K562 (cell line): Measurements from ENCODE around the gene HNRNPA2B1. TPM values are rescaled to one million over a fixed set of nuclear protein-coding genes. Genes with fewer than 3 reads are reported as not detected.

Source experiments
- HDAC3 ChIP-seq: fragments of 450-650 bp; IDR thresholded peaks from 2 replicates; pipeline ENCODE4 v1.6.1; 2018; ENCODE audit warnings: borderline replicate concordance, mild to moderate bottlenecking, moderate library complexity; ENCODE audit not compliant: partially characterized antibody
- KDM1A ChIP-seq, 2 experiments: fragments of 450-650 bp; IDR thresholded peaks; 2 replicates each; pipeline ENCODE4 v1.6.1; 2016; ENCODE audit warnings: mild to moderate bottlenecking in 2 of 2
- NCOR1 ChIP-seq: fragments of 450-650 bp; IDR thresholded peaks from 2 replicates; pipeline ENCODE4 v1.6.1; 2016; ENCODE audit warnings: mild to moderate bottlenecking, moderate library complexity
- NFRKB ChIP-seq: fragments of 450-650 bp; IDR thresholded peaks from 2 replicates; pipeline ENCODE4 v1.6.1; 2016; ENCODE audit warnings: low read depth
- NONO ChIP-seq, 2 experiments: fragments of 200-400 bp in 1 of 2; fragments of 450-650 bp in 1 of 2; formaldehyde crosslinking in 1 of 2; IDR thresholded peaks; 2 replicates each; pipeline ENCODE4 v1.6.1; 2017; ENCODE audit warnings: low read depth in 2 of 2, mild to moderate bottlenecking in 2 of 2, moderate library complexity in 2 of 2, low read length in 1 of 2
- PML ChIP-seq: IDR thresholded peaks from 2 replicates; pipeline ENCODE4 v1.6.1; 2012; ENCODE audit warnings: low read length, inconsistent platforms
- PRPF4 ChIP-seq: fragments of 200-400 bp; formaldehyde crosslinking; IDR thresholded peaks from one replicate; pipeline ENCODE4 v1.6.1; 2017; ENCODE audit warnings: low read length, low read depth, mild to moderate bottlenecking; ENCODE audit not compliant: insufficient read depth, poor library complexity, severe bottlenecking
- RB1 ChIP-seq: fragments of 450-650 bp; IDR thresholded peaks from 2 replicates; pipeline ENCODE4 v1.6.1; 2017; ENCODE audit warnings: low read depth, mild to moderate bottlenecking
- RBBP5 ChIP-seq: fragments of 200-600 bp; sonication (generic); IDR thresholded peaks from 2 replicates; pipeline ENCODE4 v1.6.1; 2012; ENCODE audit warnings: borderline replicate concordance, mild to moderate bottlenecking, low read length, control low read depth, inconsistent platforms; ENCODE audit not compliant: insufficient read depth, poor library complexity, severe bottlenecking
- SLC30A9 ChIP-seq: fragments of 250-450 bp; sonication (Bioruptor Pico); IDR thresholded peaks from 2 replicates; pipeline ENCODE4 v1.8.0; 2022; ENCODE audit warnings: mild to moderate bottlenecking, moderate library complexity
- SMAD1 ChIP-seq: fragments of 150-350 bp; IDR thresholded peaks from 2 replicates; pipeline ENCODE4 v1.6.1; 2014; ENCODE audit warnings: low read length, low read depth; ENCODE audit not compliant: partially characterized antibody
- STAT5A ChIP-seq: IDR thresholded peaks from 2 replicates; pipeline ENCODE4 v1.6.1; 2012; ENCODE audit warnings: low read length, inconsistent platforms, borderline replicate concordance
- TAF15 ChIP-seq: fragments of 200-400 bp; formaldehyde crosslinking; IDR thresholded peaks from 2 replicates; pipeline ENCODE4 v1.6.1; 2017; ENCODE audit warnings: mild to moderate bottlenecking, low read depth, low read length, moderate library complexity
- YY1 ChIP-seq, 3 experiments: IDR thresholded peaks; 2 replicates each; pipeline ENCODE4 v1.6.1; 2011; ENCODE audit warnings: low read length in 2 of 3, mild to moderate bottlenecking in 2 of 3, moderate library complexity in 2 of 3, borderline replicate concordance in 1 of 3, control low read depth in 1 of 3, low read depth in 1 of 3; ENCODE audit not compliant: insufficient read depth in 3 of 3, insufficient replicate concordance in 2 of 3, control insufficient read depth in 1 of 3, insufficient read length in 1 of 3; ENCODE audit errors: extremely low read depth in 1 of 3
- ZNF24 ChIP-seq: fragments of 450-650 bp; IDR thresholded peaks from 2 replicates; pipeline ENCODE4 v1.6.1; 2016
- ZNF589 ChIP-seq: fragments of 200-800 bp; sonication (Bioruptor generic); IDR thresholded peaks from 2 replicates; pipeline ENCODE4 v1.6.1; 2016; ENCODE audit warnings: low read depth, missing genetic modification characterization, missing compliant biosample characterization
- ZNF592 ChIP-seq: fragments of 450-650 bp; IDR thresholded peaks from 2 replicates; pipeline ENCODE4 v1.6.1; 2017; ENCODE audit warnings: antibody characterized with exemption, mild to moderate bottlenecking
- polyA plus RNA-seq, 8 experiments: library from polyadenylated mRNA; depleted of rRNA in 4 of 8; stranded (reverse) in 5 of 8; unstranded in 3 of 8; fragments of >200 nt; fragmentation: Nextera tagmentation in 2 of 8; fragmentation: Illumina TruSeq in 1 of 8; extraction: Ambion mirVana in 2 of 8; extraction: Trizol in 1 of 8; gene quantifications; 2 replicates each; pipeline versions ENCODE4 v1.2.1 to v1.2.3, GENCODE V29; 2011 to 2014; ENCODE audit warnings: inconsistent platforms in 1 of 8, missing spikeins in 1 of 8
- total RNA-seq, 7 experiments: library from RNA; depleted of rRNA in 6 of 7; stranded (reverse); fragments of >200 nt in 6 of 7; fragmentation: Illumina TruSeq in 2 of 7; extraction: Trizol in 2 of 7; gene quantifications; 2 replicates each; pipeline versions ENCODE4 v1.2.1 to v1.2.3, GENCODE V29; 2011 to 2021; ENCODE audit warnings: low replicate concordance in 1 of 7

HNRNPA2B1 gene
- total and polyA plus RNA-seq, 9 of the 15 experiments (the other 6 are each of a cell fraction or from before 2014, with no cell fraction given), result 630 to 1,989 (median 865) TPM

GRCh38 chr7:26202019-26202990 lies 1.8 kb upstream of the HNRNPA2B1 start (continued):
- TF ChIP-seq ZNF592 (0 out of 2 replicates have a peak, but pooled peaks have one; percentile 50), ZNF24 (peak; percentile 71; the same call in 1 of the 2 replicates), NFRKB (0 out of 2 replicates have a peak, but pooled peaks have one; percentile 10), TAF15 (no peak), KDM1A (IDR thresholded peaks at IDR 0.05) (0 out of 4 replicates have a peak, but pooled peaks of 1 of the 2 experiments have one; percentile 52), PRPF4 (peak; percentile 62), STAT5A (no peak), HDAC3 (peak; percentile 63), PML (peak; percentile 4; the same call in 1 of the 2 replicates), YY1 (IDR thresholded peaks at IDR 0.05; ENCODE audit: borderline replicate concordance in 1 of 3, control insufficient read depth in 1 of 3, extremely low read depth in 1 of 3, insufficient read depth in 3 of 3, insufficient read length in 1 of 3, insufficient replicate concordance in 2 of 3, low read depth in 1 of 3, low read length in 2 of 3) (peak; percentile 7 to 37 (median 13)), RBBP5 (peak; percentile 59), RB1 (peak; percentile 39), ZNF589 (CRISPR knock-in tag) (no peak), NONO (IDR thresholded peaks at IDR 0.05; ENCODE audit: low read depth in 2 of 2, low read length in 1 of 2) (peak in 1 of 2 experiments; percentile 22; a peak in 1 of 4 replicates), SLC30A9 (no peak), SMAD1 (no peak), NCOR1 (0 out of 2 replicates have a peak, but pooled peaks have one; percentile 17)
